SIG-M5 (cell line): Measurements from ENCODE around the gene NKAIN4.

Experiments
- DNase-seq: peaks from one replicate; lab custom pipeline; 2025; lab: John Stamatoyannopoulos, UW

The NKAIN4 gene

GRCh38 chr20:63192721-63193120 lies 61.5 kb downstream of the NKAIN4 start:
- no peak for DNase-seq

DNA sequence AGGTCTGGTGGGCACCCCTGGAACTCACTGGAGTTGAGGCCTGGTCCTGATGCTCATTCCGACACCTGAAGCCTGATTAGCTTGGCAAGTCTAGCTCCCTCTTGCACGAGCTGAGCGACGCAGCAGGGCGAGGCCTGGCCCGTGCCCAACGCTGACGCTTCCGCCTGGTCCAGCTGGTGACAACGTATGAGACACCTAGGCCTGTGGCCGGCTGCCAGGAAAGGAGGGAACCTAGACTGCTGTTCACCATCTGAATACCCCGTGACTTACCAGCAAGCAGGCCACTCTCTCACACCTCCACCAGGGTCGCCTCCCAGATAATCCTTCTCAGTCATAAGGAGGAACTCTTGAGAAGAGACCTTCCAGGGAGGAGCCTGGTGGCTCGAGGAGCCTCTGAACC lies 62.9 kb downstream of the NKAIN4 start:
- DNase-seq = no peak

GRCh38 chr20:63190828-63191227 lies 63.4 kb downstream of the NKAIN4 start:
- DNase-seq = no peak
